Mucosa of rectum (tissue), 2 donors: Measurements from ENCODE around the gene GLYATL1.
A peak's percentile ranks its signal among the peaks of the same experiment; 100 is the strongest.

Source experiments
- H3K27ac ChIP-seq, 2 donors: one replicate each; pipeline ENCODE4 v1.7.0; 2013; ENCODE audit warnings: inconsistent platforms in 2 of 2, low read depth in 2 of 2, low read length in 2 of 2
- H3K27me3 ChIP-seq, 2 donors: one replicate each; pipeline ENCODE4 v1.7.0; 2013; ENCODE audit warnings: low read length in 2 of 2; ENCODE audit not compliant: control insufficient read depth in 2 of 2, insufficient read depth in 2 of 2
- H3K36me3 ChIP-seq, 2 donors: one replicate each; pipeline ENCODE4 v1.7.0; 2013; ENCODE audit warnings: low read length in 2 of 2; ENCODE audit not compliant: control insufficient read depth in 2 of 2, insufficient read depth in 2 of 2
- H3K4me1 ChIP-seq, 2 donors: one replicate each; pipeline ENCODE4 v1.7.0; 2013; ENCODE audit warnings: low read length in 2 of 2, mild to moderate bottlenecking in 1 of 2; ENCODE audit not compliant: control insufficient read depth in 2 of 2, insufficient read depth in 2 of 2
- H3K4me3 ChIP-seq, 2 donors: one replicate each; pipeline ENCODE4 v1.7.0; 2013; ENCODE audit warnings: low read length in 2 of 2
- H3K9ac ChIP-seq, 2 donors: one replicate each; pipeline ENCODE4 v1.7.0; 2013; ENCODE audit warnings: low read length in 2 of 2, low read depth in 1 of 2, mild to moderate bottlenecking in 1 of 2
- H3K9me3 ChIP-seq, 2 donors: one replicate each; pipeline ENCODE4 v1.7.0; 2013; ENCODE audit warnings: low read length in 2 of 2; ENCODE audit not compliant: control insufficient read depth in 2 of 2
- donor health status: healthy.
- donor health status: Normal muscosa, but diverticular disease.

Gene GLYATL1, protein sequence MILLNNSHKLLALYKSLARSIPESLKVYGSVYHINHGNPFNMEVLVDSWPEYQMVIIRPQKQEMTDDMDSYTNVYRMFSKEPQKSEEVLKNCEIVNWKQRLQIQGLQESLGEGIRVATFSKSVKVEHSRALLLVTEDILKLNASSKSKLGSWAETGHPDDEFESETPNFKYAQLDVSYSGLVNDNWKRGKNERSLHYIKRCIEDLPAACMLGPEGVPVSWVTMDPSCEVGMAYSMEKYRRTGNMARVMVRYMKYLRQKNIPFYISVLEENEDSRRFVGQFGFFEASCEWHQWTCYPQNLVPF

GRCh38 chr11:58939277-58939676 is at the start of gene GLYATL1:
GLYATL1 (plus strand) TSS chr11:58939488; CDS start chr11:58947088, 7,600 bp downstream.
- Histone ChIP-seq H3K36me3 (no peaks in the 10 kb centered on the region), H3K9ac (no peak within 1 kb of the TSS), H3K27me3 (no peaks in the 10 kb centered on the region), H3K9me3 (no peaks in the 10 kb centered on the region), H3K27ac (no peak within 1 kb of the TSS), H3K4me1 (no peaks in the 10 kb centered on the region), H3K4me3 (no peak within 1 kb of the TSS)

- Histone ChIP-seq H3K27ac (no peak overlapping the region), H3K27me3 (no peaks in the 10 kb centered on the region), H3K4me3 (no peak overlapping the region), H3K4me1 (no peaks in the 10 kb centered on the region), H3K9ac (no peak overlapping the region), H3K9me3 (no peaks in the 10 kb centered on the region), H3K36me3 (no peaks in the 10 kb centered on the region)
These were observed 45.4 kb upstream of the GLYATL1 start for GRCh38 chr11:58893899-58894298.

DNA sequence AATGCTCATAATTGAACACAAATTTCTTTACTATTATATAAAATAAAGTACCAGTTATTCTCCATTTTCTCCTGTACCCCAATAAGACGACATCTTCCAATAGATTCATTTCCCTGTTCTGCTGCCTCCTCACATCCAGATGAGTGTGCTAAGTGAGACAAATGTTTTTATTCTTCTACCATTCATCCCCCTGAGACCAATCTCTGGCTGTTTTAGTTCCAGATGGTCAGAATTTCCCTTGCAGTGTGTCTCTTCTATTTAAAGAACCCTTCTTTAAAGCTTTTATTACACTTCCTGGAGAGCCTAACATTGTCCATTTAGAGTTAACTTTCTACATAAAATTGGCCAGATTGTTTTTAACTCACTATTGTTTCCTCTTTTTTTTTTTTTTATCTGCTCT is 41.2 kb upstream of the GLYATL1 start:
- Histone ChIP-seq H3K4me1 (no peaks in the 10 kb centered on the region), H3K9ac (no peak overlapping the region), H3K4me3 (no peak overlapping the region), H3K36me3 (no peaks in the 10 kb centered on the region), H3K9me3 (no peaks in the 10 kb centered on the region), H3K27me3 (peaks cover 0 to 3% of the 10 kb centered on the region in 2 donors), H3K27ac (no peak overlapping the region)

GRCh38 chr11:58900479-58901420 is 38.5 kb upstream of the GLYATL1 start:
- H3K4me3 ChIP-seq: no peak overlapping the region
- H3K9me3 ChIP-seq: no peaks in the 10 kb centered on the region
- H3K9ac ChIP-seq: peak overlapping the region in 1 of 2 donors; percentile 26
- no peak overlapping the region for H3K27ac ChIP-seq
- H3K36me3 ChIP-seq: no peaks in the 10 kb centered on the region
- H3K4me1 ChIP-seq: peaks cover 0 to 5% of the 10 kb centered on the region in 2 donors
- peaks cover 7 to 12% of the 10 kb centered on the region in 2 donors for H3K27me3 ChIP-seq

DNA sequence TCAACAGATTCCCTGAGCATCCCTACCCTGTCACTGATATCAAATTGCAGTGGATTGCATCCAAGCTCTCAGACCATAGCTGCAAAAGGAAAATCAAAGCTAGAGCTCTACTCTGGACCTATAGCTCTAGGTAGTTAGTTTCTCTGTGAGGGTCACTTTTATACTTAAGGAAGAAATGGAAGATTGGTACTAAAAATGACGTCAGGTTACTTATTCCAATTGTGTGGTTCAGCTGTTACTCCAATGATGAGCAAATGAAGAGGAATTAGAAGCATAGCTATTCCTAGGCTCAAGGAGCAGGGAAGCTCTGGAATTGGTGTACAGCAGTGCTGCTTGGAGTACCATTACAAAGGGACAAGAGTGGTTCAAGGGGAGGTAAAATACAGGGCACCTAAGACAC is 36.4 kb upstream of the GLYATL1 start:
- H3K27me3 ChIP-seq: peaks cover 7 to 14% of the 10 kb centered on the region in 2 donors
- no peak overlapping the region for H3K9ac ChIP-seq
- H3K4me3 ChIP-seq: no peak overlapping the region
- no peak overlapping the region for H3K27ac ChIP-seq
- H3K4me1 ChIP-seq: peaks cover 0 to 5% of the 10 kb centered on the region in 2 donors
- H3K36me3 ChIP-seq: no peaks in the 10 kb centered on the region
- no peaks in the 10 kb centered on the region for H3K9me3 ChIP-seq

- Histone ChIP-seq H3K9me3 (no peaks in the 10 kb centered on the region), H3K27ac (no peak overlapping the region), H3K9ac (peak overlapping the region in 1 of 2 donors; percentile 27)
These were observed 34.1 kb upstream of the GLYATL1 start for GRCh38 chr11:58905011-58905720.

DNA sequence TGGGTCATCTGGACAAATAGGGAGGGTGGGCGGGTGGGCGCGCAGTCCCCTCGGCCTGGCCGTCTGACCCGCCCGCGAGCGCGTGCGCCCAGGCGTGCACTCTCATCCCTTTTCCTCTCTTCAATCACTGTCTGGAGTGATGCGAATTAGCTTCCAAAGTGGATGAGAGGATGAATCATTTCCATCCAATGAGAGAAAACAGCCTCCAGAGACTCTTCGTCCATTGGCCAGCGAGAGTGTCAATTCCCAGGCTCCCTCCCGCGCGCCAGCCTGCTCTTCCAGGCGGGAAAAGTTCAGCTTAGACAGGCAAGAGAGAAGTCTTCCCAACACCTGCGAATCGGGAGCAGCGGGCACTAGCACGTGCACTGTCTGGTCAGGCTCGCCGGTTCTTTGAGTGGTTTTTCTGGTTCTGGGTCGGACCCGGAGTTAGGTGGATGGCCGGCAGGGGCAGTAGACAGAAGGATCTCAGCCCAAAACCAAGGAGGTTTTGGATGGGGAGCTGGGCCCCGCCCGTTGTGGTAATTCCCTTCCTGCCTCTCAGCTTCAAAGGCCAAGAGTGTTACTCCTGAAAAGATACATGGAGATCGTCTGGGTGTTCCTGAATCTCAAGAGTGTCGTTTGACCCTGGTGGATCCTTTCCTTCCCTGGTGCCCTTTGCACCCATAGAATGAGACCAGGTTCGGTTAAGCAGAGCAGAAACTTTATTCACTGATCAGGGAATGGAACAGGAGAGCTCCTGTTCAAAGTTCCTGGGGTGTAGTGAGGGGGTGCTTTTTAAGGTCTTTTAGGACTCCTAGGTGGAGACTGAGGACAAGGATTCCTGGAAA is 33.4 kb upstream of the GLYATL1 start:
- H3K4me1 ChIP-seq: peaks cover 0 to 5% of the 10 kb centered on the region in 2 donors

More at GRCh38 chr11:58905011-58905720, 34.1 kb upstream of the GLYATL1 start:
- H3K36me3 ChIP-seq: no peaks in the 10 kb centered on the region
- peak overlapping the region; percentile 45 to 53 for H3K4me3 ChIP-seq
- H3K4me1 ChIP-seq: peaks cover 0 to 5% of the 10 kb centered on the region in 2 donors
- H3K27me3 ChIP-seq: peaks cover 7 to 14% of the 10 kb centered on the region in 2 donors

GRCh38 chr11:58907780-58908179 is 31.5 kb upstream of the GLYATL1 start:
- H3K27ac ChIP-seq: no peak overlapping the region
- H3K9me3 ChIP-seq: no peaks in the 10 kb centered on the region
- H3K36me3 ChIP-seq: no peaks in the 10 kb centered on the region

More for the DNA sequence above, 33.4 kb upstream of the GLYATL1 start:
- Histone ChIP-seq H3K9me3 (no peaks in the 10 kb centered on the region), H3K36me3 (no peaks in the 10 kb centered on the region), H3K9ac (no peak overlapping the region), H3K4me3 (peak overlapping the region; percentile 45 to 53), H3K27me3 (peaks cover 7 to 14% of the 10 kb centered on the region in 2 donors), H3K27ac (no peak overlapping the region)

DNA sequence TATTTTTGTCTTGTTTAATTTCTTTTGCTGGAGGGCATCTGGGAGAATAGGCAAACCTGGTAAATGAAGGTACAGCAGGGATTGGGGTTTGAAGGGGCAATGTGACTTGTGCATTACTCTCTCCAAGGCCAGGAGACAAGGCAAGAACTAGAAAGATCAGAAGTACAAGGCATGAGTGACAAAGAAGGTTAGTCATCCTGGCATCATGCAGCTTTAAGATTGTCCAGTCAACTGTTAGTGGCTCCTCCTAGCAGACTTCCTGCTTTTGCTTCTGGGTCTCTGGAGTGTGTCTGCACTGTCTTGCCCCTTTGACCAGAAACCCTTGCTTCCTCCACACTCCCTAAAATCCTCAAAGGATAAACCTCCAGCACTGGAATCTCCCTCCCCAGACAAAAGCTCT is 27.2 kb upstream of the GLYATL1 start:
- Histone ChIP-seq H3K27ac (no peak overlapping the region), H3K9me3 (peaks cover 7% of the 10 kb centered on the region in 2 donors), H3K27me3 (no peaks in the 10 kb centered on the region), H3K9ac (no peak overlapping the region), H3K4me1 (no peaks in the 10 kb centered on the region), H3K4me3 (no peak overlapping the region), H3K36me3 (no peaks in the 10 kb centered on the region)

More at GRCh38 chr11:58907780-58908179, 31.5 kb upstream of the GLYATL1 start:
- H3K27me3 ChIP-seq: peaks cover 7 to 12% of the 10 kb centered on the region in 2 donors
- H3K4me3 ChIP-seq: no peak overlapping the region
- no peak overlapping the region for H3K9ac ChIP-seq
- H3K4me1 ChIP-seq: peaks cover 0 to 5% of the 10 kb centered on the region in 2 donors
